Measurements from ENCODE around the gene BCL2L1. TPM values are rescaled to one million over a fixed set of nuclear protein-coding genes. Genes with fewer than 3 reads are reported as not detected.

Gene BCL2L1
- total RNA-seq, 2 donors from 2014 or later, result 60.3 to 89.5 TPM

DNA sequence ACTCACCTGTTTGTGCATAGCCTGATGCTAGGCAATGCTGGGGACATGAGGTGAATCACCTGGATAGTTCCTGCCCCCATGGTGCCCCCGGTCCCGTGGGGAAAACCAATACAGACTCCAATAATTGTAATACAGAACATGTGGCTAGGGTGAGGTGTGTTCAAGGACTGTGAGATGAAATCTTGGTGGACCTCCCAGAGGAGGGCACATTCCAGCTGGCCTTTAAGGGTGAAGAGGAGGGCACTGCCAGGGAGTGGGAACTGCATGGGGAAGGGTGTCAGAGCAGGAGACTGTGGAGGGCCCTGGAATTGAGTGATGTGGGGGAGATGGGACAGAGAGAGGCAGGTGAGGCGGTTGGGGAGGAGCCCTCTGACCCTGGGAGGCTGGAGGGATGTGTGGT is 82.4 kb downstream of the BCL2L1 start:
- H3K27ac Mint-ChIP-seq, result no peak overlapping the region
- H3K9me3 ChIP-seq (ENCODE audit: control insufficient read depth, low read length), result no peaks in the 10 kb centered on the region
- H3K27me3 Mint-ChIP-seq (ENCODE audit: insufficient read depth), result peaks cover 8% of the 10 kb centered on the region
- no peaks in the 10 kb centered on the region for H3K4me1 ChIP-seq (ENCODE audit: control insufficient read depth, insufficient read depth, low read length)
- H3K9ac ChIP-seq (ENCODE audit: extremely low read depth, low read length, poor library complexity, severe bottlenecking), result no peak overlapping the region
- no peak overlapping the region for H3K4me3 ChIP-seq (ENCODE audit: low read length)
- H3K36me3 Mint-ChIP-seq (ENCODE audit: low read depth), result no peaks in the 10 kb centered on the region
- no peaks in the 10 kb centered on the region for H3K27me3 ChIP-seq (ENCODE audit: control insufficient read depth, insufficient read depth, low read length, poor library complexity, severe bottlenecking)
- H3K27ac ChIP-seq (ENCODE audit: low read depth, low read length), result no peak overlapping the region
- H3K4me1 Mint-ChIP-seq, result peaks cover 2% of the 10 kb centered on the region
- TF ChIP-seq, protein P1, sequence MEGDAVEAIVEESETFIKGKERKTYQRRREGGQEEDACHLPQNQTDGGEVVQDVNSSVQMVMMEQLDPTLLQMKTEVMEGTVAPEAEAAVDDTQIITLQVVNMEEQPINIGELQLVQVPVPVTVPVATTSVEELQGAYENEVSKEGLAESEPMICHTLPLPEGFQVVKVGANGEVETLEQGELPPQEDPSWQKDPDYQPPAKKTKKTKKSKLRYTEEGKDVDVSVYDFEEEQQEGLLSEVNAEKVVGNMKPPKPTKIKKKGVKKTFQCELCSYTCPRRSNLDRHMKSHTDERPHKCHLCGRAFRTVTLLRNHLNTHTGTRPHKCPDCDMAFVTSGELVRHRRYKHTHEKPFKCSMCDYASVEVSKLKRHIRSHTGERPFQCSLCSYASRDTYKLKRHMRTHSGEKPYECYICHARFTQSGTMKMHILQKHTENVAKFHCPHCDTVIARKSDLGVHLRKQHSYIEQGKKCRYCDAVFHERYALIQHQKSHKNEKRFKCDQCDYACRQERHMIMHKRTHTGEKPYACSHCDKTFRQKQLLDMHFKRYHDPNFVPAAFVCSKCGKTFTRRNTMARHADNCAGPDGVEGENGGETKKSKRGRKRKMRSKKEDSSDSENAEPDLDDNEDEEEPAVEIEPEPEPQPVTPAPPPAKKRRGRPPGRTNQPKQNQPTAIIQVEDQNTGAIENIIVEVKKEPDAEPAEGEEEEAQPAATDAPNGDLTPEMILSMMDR (conservative IDR thresholded peaks at IDR 0.05), result no peak
- H3K4me3 Mint-ChIP-seq, result no peak overlapping the region
- no peaks in the 10 kb centered on the region for H3K9me3 Mint-ChIP-seq
- WGBS, 2 experiments (ENCODE audit: insufficient coverage in 1 of 2, insufficient read length in 1 of 2), result 80 to 93% methylated on average over 1 to 3 of the region's 3 CpGs
- no peaks in the 10 kb centered on the region for H3K36me3 ChIP-seq (ENCODE audit: control insufficient read depth, insufficient read depth, low read length)
- DNase-seq, result no peak

DNA sequence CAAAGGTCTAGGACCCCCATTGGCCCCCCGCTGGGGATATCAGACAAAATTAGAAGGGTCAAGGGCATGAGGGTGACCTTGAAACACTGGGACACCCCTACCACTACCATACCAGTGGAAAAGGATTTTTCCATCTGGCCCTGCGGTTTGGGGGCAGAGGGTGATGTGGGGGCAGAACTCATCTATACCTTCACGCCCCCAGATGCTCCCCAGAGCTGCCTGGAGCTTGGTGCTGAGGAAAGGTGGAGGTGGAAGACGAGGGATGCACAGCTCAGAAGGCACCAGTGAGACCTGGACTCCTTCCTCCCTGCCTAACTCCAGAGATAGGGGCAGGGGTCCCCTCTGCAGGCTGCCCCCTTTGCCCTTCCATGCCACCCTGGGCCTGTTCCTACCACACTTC is 83.9 kb downstream of the BCL2L1 start:
- TF ChIP-seq, protein P1 (conservative IDR thresholded peaks at IDR 0.05), result no peak
- H3K36me3 ChIP-seq (ENCODE audit: control insufficient read depth, insufficient read depth, low read length), result no peaks in the 10 kb centered on the region
- H3K27ac ChIP-seq (ENCODE audit: low read depth, low read length), result no peak overlapping the region
- no peaks in the 10 kb centered on the region for H3K9me3 Mint-ChIP-seq
- no peak overlapping the region for H3K4me3 Mint-ChIP-seq
- no peaks in the 10 kb centered on the region for H3K27me3 ChIP-seq (ENCODE audit: control insufficient read depth, insufficient read depth, low read length, poor library complexity, severe bottlenecking)
- peaks cover 2% of the 10 kb centered on the region for H3K4me1 Mint-ChIP-seq
- peaks cover 8% of the 10 kb centered on the region for H3K27me3 Mint-ChIP-seq (ENCODE audit: insufficient read depth)
- no peak for DNase-seq
- WGBS, 2 experiments (ENCODE audit: insufficient coverage in 1 of 2, insufficient read length in 1 of 2), result 95% methylated on average over 4 of the region's 4 CpGs; no CpG with 5 or more reads in 1 of the 2 experiments
- H3K27ac Mint-ChIP-seq, result no peak overlapping the region
- no peaks in the 10 kb centered on the region for H3K36me3 Mint-ChIP-seq (ENCODE audit: low read depth)
- H3K9ac ChIP-seq (ENCODE audit: extremely low read depth, low read length, poor library complexity, severe bottlenecking), result no peak overlapping the region
- H3K4me1 ChIP-seq (ENCODE audit: control insufficient read depth, insufficient read depth, low read length), result no peaks in the 10 kb centered on the region
- no peaks in the 10 kb centered on the region for H3K9me3 ChIP-seq (ENCODE audit: control insufficient read depth, low read length)
- no peak overlapping the region for H3K4me3 ChIP-seq (ENCODE audit: low read length)

DNA sequence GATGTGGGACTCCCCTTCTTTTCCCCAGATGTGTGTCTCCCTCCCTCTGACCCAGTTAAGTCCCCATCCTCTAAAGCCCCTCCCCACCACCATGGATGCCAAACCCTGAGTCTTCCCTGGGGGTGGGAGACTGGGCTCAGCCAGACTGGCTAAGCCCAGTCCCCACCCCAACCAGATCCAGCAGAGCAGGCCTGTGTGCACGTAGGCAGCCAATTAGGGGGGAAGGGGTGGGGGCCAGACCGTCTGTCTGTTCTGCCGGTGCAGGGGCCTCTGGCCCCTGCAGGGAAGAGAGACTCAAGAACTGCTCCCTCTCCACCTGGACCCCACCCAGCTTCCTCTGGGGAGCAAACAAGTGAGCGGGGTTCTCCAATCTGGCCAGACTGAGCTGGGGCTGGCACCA is 84.4 kb downstream of the BCL2L1 start:
- Mint-ChIP-seq H3K27me3 (ENCODE audit: insufficient read depth) (peaks cover 8% of the 10 kb centered on the region), H3K27ac (no peak overlapping the region), H3K4me1 (peaks cover 2% of the 10 kb centered on the region), H3K9me3 (no peaks in the 10 kb centered on the region), H3K4me3 (no peak overlapping the region), H3K36me3 (ENCODE audit: low read depth) (no peaks in the 10 kb centered on the region)
- TF ChIP-seq, protein P1 (conservative IDR thresholded peaks at IDR 0.05), result no peak
- Histone ChIP-seq H3K27ac (ENCODE audit: low read depth, low read length) (no peak overlapping the region), H3K4me3 (ENCODE audit: low read length) (no peak overlapping the region), H3K9ac (ENCODE audit: extremely low read depth, low read length, poor library complexity, severe bottlenecking) (no peak overlapping the region), H3K9me3 (ENCODE audit: control insufficient read depth, low read length) (no peaks in the 10 kb centered on the region), H3K36me3 (ENCODE audit: control insufficient read depth, insufficient read depth, low read length) (no peaks in the 10 kb centered on the region), H3K4me1 (ENCODE audit: control insufficient read depth, insufficient read depth, low read length) (no peaks in the 10 kb centered on the region), H3K27me3 (ENCODE audit: control insufficient read depth, insufficient read depth, low read length, poor library complexity, severe bottlenecking) (no peaks in the 10 kb centered on the region)
- 85 to 90% methylated on average over 3 to 4 of the region's 4 CpGs for WGBS, 2 experiments (ENCODE audit: insufficient coverage in 1 of 2, insufficient read length in 1 of 2)
- no peak for DNase-seq

Data from endodermal cell (in vitro differentiated cells).